IPS-NIHi7 (cell line): Measurements from ENCODE around the gene MCF2L2.

Experiments
- DNase-seq: peaks from one replicate; pipeline ENCODE4 v3.0.0; 2012; ENCODE audit warnings: mixed read lengths; ENCODE audit errors: extremely low spot score

Gene MCF2L2

GRCh38 chr3:183327343-183327742 lies 101.1 kb downstream of the MCF2L2 start:
- DNase-seq, result no peak

DNA sequence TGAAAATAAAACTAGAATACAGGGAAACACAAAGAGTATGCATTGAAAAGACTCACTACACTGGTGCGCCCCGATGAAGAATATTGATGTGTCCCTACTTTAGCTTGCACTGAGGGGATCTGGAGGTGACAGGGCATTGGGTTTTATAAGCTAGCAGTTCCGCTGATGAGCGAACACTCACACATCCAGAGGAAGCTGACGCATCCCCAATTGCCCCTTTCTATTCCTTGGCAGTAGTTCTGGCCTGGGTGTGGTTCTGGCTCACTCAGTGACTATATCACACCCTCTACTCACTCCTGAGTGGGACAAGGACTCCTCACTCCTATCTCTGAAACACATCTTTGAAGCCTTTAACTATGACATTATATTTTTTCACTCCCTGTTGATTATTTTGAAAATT lies 104.3 kb downstream of the MCF2L2 start:
- peak; percentile 5 for DNase-seq

- DNase-seq, result no peak
Measured at GRCh38 chr3:183319371-183319770, 109.0 kb downstream of the MCF2L2 start.

- DNase-seq, result no peak
Measured at GRCh38 chr3:183318877-183319276, 109.5 kb downstream of the MCF2L2 start.

GRCh38 chr3:183317886-183318865 lies 110.2 kb downstream of the MCF2L2 start:
- DNase-seq, result no peak

DNA sequence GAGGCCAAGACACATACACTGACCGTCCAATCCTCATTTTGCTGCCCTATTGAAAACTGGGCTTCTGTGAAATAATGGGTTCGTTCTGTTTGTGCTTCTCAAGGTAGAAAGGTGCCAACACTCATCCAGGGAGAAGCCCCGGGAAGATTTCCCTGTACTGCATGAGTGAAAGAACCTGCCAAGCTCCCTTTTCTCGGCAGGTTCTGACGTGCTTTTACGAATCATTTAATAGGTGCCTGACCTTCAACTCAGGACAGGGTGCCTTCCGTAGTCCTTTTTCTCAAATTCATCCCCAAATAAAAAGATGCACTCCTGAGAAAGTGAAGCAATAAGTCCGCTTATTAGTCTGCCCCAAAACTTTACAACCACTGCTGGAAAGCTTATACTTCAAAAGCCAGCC lies 111.1 kb downstream of the MCF2L2 start:
- DNase-seq, result peak; percentile 2

- DNase-seq, result peak; percentile 7
Measured at GRCh38 chr3:183315739-183316138, 112.7 kb downstream of the MCF2L2 start.

DNA sequence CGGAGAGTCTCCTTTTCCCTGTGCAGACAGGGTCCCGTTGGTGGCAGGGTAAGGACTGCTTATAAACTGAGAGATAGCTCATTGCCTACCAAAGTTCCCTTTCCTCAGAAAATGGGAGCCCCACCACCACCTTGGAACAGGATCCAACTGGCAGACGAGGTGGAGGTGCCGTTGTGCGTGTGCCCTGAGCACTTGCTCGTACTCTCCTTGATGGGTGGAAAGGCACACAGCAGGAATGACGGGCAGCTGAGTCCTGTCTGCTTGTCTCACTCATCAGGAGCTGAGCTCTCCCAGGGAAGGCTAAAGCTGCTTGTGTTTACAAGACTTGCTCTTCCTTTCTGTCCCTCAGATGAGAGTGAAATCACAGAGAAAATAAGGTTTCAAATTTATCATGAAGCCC lies 114.7 kb downstream of the MCF2L2 start:
- DNase-seq, result no peak

GRCh38 chr3:183313351-183313750 lies 115.1 kb downstream of the MCF2L2 start:
- no peak for DNase-seq

DNA sequence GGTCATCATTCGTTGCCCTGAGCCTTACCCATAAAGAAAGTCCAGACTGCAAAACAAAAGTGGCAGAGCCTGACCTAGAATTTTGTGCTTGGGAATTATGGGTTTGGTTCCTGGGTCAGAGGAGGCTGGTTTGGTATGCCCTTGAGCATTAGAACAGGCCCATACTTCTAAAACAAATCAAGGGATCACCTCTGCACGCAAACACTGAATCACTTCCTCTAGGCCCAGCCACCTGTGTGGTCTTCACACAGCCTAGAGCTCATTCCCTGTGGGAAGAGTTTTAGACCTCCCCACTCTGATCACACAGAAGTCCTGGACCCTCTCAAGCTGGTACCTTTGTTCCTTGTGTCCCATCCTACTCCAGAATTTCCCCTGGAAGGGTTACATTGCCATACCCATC lies 116.0 kb downstream of the MCF2L2 start:
- DNase-seq, result peak; percentile 6

DNA sequence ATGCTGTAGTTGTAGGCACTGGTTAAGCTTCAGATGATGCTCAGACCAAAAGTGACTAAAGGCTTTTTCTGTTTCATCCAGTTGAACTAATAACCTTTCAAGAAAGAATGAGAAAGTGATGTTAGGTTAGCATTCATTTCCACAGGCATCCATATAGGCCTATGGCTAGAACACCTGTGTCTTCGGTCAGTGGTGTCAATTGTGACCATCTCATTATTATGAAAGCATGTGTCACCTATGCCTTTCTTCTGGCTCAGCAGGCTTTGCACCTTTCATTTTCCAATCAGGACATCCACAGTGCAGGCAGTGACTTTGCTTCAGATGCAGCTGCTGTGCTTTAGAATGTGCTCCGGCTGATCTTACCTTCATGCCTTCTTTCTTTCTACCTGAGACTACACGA lies 117.5 kb downstream of the MCF2L2 start:
- no peak for DNase-seq

GRCh38 chr3:183309276-183309675 lies 119.1 kb downstream of the MCF2L2 start:
- DNase-seq, result no peak

DNA sequence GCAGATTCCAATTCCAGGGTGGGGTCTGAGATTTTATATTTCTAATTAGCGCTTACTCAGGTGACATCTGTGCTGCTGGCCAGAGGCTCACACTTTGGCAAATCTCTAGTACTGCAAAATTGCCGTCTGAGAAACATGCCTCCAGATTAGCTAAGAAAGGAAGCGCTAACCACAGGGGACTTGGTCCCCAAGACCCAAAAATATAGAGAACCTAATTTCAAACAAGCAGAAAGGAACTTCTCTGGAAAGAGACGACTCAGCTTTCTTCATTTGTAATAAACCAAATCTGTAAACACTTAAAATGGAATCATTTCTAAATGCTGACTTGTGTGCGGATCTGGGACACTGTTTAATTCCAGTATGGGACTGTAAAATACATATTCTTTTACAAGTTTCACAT lies 119.7 kb downstream of the MCF2L2 start:
- DNase-seq, result no peak

- DNase-seq, result no peak
Measured at GRCh38 chr3:183307749-183308148, 120.7 kb downstream of the MCF2L2 start.

DNA sequence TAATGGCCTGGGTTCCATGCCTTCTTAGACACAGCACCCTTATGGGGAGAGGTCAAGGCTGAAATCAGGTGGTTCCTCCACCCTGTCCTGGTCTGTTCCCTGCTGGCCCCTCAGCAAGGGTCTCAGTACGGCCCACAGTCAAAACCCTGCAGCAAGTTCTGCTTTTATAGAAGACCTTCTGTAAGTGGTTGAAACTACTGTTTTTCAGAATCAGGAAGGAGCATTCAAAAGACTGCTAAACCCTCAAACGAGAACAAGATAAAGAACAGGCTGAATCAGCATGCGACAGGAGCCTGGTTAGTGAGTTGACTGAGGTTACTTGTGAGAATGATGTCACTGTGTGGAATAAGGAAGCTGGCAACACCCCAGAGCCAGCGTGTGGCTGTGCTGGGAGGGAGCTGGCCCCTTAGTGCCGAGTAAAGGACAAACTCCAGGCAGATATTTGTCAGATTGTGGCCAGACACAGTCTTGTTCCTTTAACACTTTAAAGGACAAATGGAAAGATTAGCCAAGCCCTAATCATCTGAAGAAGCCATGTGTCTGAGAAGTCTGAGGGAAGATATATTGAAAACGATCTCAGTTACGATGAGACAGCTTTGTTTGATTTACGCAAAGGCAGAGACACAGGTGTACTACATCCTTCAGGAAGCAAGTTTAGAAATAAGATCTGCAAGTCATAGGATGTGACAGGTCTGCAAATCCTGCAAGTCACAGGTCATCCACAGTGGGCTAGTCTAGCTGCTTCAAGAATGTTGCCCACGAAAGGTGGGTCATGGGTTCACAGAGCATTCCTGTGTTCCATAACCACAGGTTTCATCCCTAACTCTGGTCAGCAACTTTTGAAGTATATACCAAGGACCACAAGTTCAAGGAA lies 121.4 kb downstream of the MCF2L2 start:
- peak; percentile 41 for DNase-seq

- DNase-seq, result no peak
Measured at GRCh38 chr3:183303690-183304089, 124.7 kb downstream of the MCF2L2 start.

DNA sequence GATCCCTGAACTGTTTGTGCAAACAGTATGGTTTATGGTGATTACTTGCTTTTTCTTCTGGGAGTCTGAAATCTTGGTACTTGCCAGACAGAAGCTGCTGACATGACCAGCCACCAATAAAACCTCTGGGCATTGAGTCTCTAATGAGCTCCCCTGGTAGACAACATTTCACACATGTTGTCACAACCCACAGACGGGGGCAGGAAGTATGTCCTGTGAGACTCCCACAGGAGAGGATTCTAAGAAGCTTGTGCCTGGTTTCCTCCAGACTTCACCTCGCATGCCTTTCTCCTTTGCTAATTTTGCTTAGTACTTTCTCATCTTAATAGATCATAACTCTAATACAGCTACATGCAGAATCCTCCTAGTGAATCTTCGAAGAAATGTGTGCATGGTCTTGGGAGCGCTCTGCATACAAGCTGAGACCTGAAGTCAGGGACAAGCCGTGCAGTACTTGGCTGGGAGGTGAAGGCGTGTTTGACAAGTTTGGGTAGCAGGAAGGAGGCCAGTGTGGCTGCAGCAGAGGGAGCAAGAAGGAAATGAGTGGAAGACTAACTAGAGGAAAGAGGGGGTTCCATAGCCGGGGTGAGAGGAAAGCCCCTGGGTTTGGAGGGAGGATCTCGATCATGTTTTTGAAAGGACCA lies 126.4 kb downstream of the MCF2L2 start:
- no peak for DNase-seq

GRCh38 chr3:183300996-183301562 lies 127.3 kb downstream of the MCF2L2 start:
- DNase-seq, result no peak

- no peak for DNase-seq
Measured at GRCh38 chr3:183299976-183300375, 128.4 kb downstream of the MCF2L2 start.

- peak; percentile 68 for DNase-seq
Measured at GRCh38 chr3:183298701-183299153, 129.7 kb downstream of the MCF2L2 start.

GRCh38 chr3:183296944-183297343 lies 131.5 kb downstream of the MCF2L2 start:
- no peak for DNase-seq

DNA sequence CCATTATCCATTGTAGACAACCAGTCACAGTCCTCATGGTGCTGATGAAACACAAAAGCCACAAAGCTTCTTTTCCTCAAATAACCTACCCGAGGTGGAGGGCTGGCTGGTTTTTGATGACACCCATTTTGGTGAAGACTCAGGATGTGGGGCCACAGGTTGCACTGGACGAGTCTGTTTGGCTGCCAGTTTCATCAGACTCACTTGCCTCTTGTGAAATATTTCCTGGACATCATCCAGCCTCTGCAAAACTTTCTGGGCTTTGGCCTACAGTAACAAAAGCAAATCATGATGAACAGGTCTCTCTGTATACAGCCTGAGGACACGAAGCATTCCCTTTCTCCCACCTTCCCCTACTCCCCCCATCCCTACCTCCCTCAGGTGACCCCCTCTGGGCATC lies 133.2 kb downstream of the MCF2L2 start:
- DNase-seq, result no peak
